SK-N-MC (cell line): ENCODE data around the gene GOLGA6D.
"Not testable (repeated sequence)": the region's sequence is repeated elsewhere in the genome, so short reads cannot be mapped to it uniquely, and the experiment has no call there.

Source experiments
- EZH2 ChIP-seq: fragments of 200-600 bp; sonication (generic); IDR thresholded peaks from one replicate; pipeline ENCODE4 v1.6.1; 2017; ENCODE audit warnings: antibody characterized with exemption
- FOXP2 ChIP-seq: optimal IDR thresholded peaks from 2 replicates; pipeline ENCODE3; 2011; ENCODE audit warnings: mild to moderate bottlenecking, moderate library complexity; ENCODE audit not compliant: insufficient read depth; ENCODE audit errors: extremely low read length, control extremely low read depth
- POLR2AphosphoS5 ChIP-seq: IDR thresholded peaks from 2 replicates; pipeline ENCODE4 v1.6.1; 2012; ENCODE audit warnings: mild to moderate bottlenecking, low read depth, low read length, borderline replicate concordance

DNA sequence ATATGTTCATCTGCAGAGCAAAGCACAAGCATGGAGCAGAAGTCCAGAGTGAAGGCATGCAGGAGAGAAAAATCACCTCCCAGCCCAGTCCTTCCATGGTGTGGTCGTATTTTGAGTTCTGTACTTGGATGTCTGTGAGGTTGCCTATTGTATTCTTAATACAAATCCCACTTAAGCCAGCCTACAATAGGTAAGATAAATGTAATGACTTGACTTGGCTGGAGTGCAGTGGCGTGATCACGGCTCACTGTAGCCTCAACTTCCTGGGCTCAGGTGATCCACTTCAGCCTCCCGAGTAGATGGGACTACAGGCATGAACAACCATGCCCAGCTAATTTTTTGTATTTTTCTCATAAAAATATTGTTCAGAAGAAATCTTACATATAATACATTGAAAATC, 31.3 kb upstream of the GOLGA6D start:
- TF ChIP-seq EZH2, POLR2AphosphoS5, FOXP2: not testable (repeated sequence)
